Astrocyte (in vitro differentiated cells and primary cell): ENCODE results near the gene CDX1. TPM values are rescaled to one million over a fixed set of nuclear protein-coding genes. Genes with fewer than 3 reads are reported as not detected.
A peak's percentile ranks its signal among the peaks of the same experiment; 100 is the strongest.

ENCODE experiments used
- DNase-seq: peaks from one replicate; pipeline ENCODE4 v3.0.0-alpha.2; 2010; ENCODE audit warnings: low read depth
- FAIRE-seq: peaks from 2 replicates; lab custom pipeline; 2011; peaks lifted over from hg19 to GRCh38; lab: Jason Lieb, UNC
- H2AFZ ChIP-seq: 2 replicates; pipeline ENCODE4 v1.6.0; 2012; ENCODE audit warnings: low read depth, low read length, inconsistent platforms
- H3K27ac ChIP-seq: 2 replicates; pipeline ENCODE4 v1.5.1; 2011; ENCODE audit warnings: low read depth, low read length, inconsistent platforms
- H3K27me3 ChIP-seq: 2 replicates; pipeline ENCODE4 v1.6.0; 2011; ENCODE audit warnings: low read length, inconsistent platforms; ENCODE audit not compliant: insufficient read depth
- H3K36me3 ChIP-seq: 2 replicates; pipeline ENCODE4 v1.5.1; 2011; ENCODE audit warnings: low read length, inconsistent platforms; ENCODE audit not compliant: insufficient read depth
- H3K4me1 ChIP-seq: 2 replicates; pipeline ENCODE4 v1.5.1; 2011; ENCODE audit warnings: low read length, inconsistent platforms; ENCODE audit not compliant: insufficient read depth
- H3K4me2 ChIP-seq: 2 replicates; pipeline ENCODE4 v1.6.0; 2012; ENCODE audit warnings: low read length, inconsistent platforms
- H3K4me3 ChIP-seq: 2 replicates; pipeline ENCODE4 v1.5.1; 2011; ENCODE audit warnings: low read depth, mild to moderate bottlenecking, low read length, inconsistent platforms; ENCODE audit not compliant: insufficient read depth
- H3K79me2 ChIP-seq: 2 replicates; pipeline ENCODE4 v1.6.0; 2012; ENCODE audit warnings: mild to moderate bottlenecking, low read length, inconsistent platforms; ENCODE audit not compliant: insufficient read depth
- H3K9ac ChIP-seq: 2 replicates; pipeline ENCODE4 v1.6.0; 2012; ENCODE audit warnings: mild to moderate bottlenecking, low read length, inconsistent platforms
- H3K9me3 ChIP-seq: 2 replicates; pipeline ENCODE4 v1.5.1; 2012; ENCODE audit warnings: low read depth, mild to moderate bottlenecking, low read length, inconsistent platforms; ENCODE audit not compliant: insufficient read depth
- H4K20me1 ChIP-seq: 2 replicates; pipeline ENCODE4 v1.6.0; 2012; ENCODE audit warnings: low read length, inconsistent platforms; ENCODE audit not compliant: insufficient read depth
- H3K27ac Mint-ChIP-seq: one replicate; pipeline ENCODE4 v1.8.0; 2021; ENCODE audit warnings: mild to moderate bottlenecking, mixed read lengths; ENCODE audit not compliant: unreplicated experiment
- H3K27me3 Mint-ChIP-seq: one replicate; pipeline ENCODE4 v1.8.0; 2021; ENCODE audit warnings: low read depth, mixed read lengths; ENCODE audit not compliant: unreplicated experiment
- H3K36me3 Mint-ChIP-seq: one replicate; pipeline ENCODE4 v1.8.0; 2021; ENCODE audit warnings: low read depth, mixed read lengths; ENCODE audit not compliant: unreplicated experiment
- H3K4me1 Mint-ChIP-seq: one replicate; pipeline ENCODE4 v1.8.0; 2021; ENCODE audit warnings: low read depth, mixed read lengths; ENCODE audit not compliant: unreplicated experiment
- H3K4me3 Mint-ChIP-seq: one replicate; pipeline ENCODE4 v1.8.0; 2021; ENCODE audit warnings: mild to moderate bottlenecking, moderate library complexity, mixed read lengths; ENCODE audit not compliant: unreplicated experiment
- H3K9me3 Mint-ChIP-seq: one replicate; pipeline ENCODE4 v1.8.0; 2021; ENCODE audit warnings: mild to moderate bottlenecking, mixed read lengths; ENCODE audit not compliant: unreplicated experiment
- CTCF ChIP-seq: IDR thresholded peaks from 2 replicates; pipeline ENCODE4 v1.5.1; 2011; ENCODE audit warnings: low read depth, mild to moderate bottlenecking, inconsistent platforms, low read length, moderate library complexity; ENCODE audit not compliant: insufficient read depth
- EZH2 ChIP-seq: IDR thresholded peaks from 2 replicates; pipeline ENCODE4 v1.6.1; 2012; ENCODE audit warnings: mild to moderate bottlenecking, low read length, inconsistent platforms; ENCODE audit not compliant: insufficient read depth
- total RNA-seq: library from RNA; stranded (reverse); gene quantifications from 2 replicates; pipeline ENCODE4 v1.2.1, GENCODE V29; 2021

The CDX1 gene
- total RNA-seq, 1 donor from 2014 or later, result not detected

GRCh38 chr5:150134198-150134588 lies 32.4 kb upstream of the CDX1 start:
- peak overlapping the region; percentile 30 for H3K9ac ChIP-seq
- peaks cover 32% of the 10 kb centered on the region for H3K36me3 Mint-ChIP-seq
- peaks cover 19% of the 10 kb centered on the region for H3K36me3 ChIP-seq
- FAIRE-seq (no peak), DNase-seq (no peak)
- no peak overlapping the region for H3K4me3 ChIP-seq
- peaks cover 43% of the 10 kb centered on the region for H3K4me1 ChIP-seq
- no peak overlapping the region for H3K4me2 ChIP-seq
- no peaks in the 10 kb centered on the region for H3K27me3 Mint-ChIP-seq
- H4K20me1 ChIP-seq, result no peaks in the 10 kb centered on the region
- no peaks in the 10 kb centered on the region for H3K27me3 ChIP-seq
- H3K27ac Mint-ChIP-seq, result no peak overlapping the region
- H3K4me1 Mint-ChIP-seq, result peaks cover 34% of the 10 kb centered on the region
- no peaks in the 10 kb centered on the region for H3K9me3 Mint-ChIP-seq
- H3K4me3 Mint-ChIP-seq, result no peak overlapping the region
- H3K27ac ChIP-seq, result no peak overlapping the region
- no peak for TF ChIP-seq EZH2
- TF ChIP-seq CTCF, result no peak
- no peaks in the 10 kb centered on the region for H3K9me3 ChIP-seq
- peaks cover 19% of the 10 kb centered on the region for H3K79me2 ChIP-seq
- no peak overlapping the region for H2AFZ ChIP-seq

GRCh38 chr5:150135557-150136304 lies 30.8 kb upstream of the CDX1 start:
- Histone ChIP-seq H3K27ac (no peak overlapping the region), H3K27me3 (no peaks in the 10 kb centered on the region), H4K20me1 (no peaks in the 10 kb centered on the region), H3K4me3 (no peak overlapping the region), H3K9me3 (no peaks in the 10 kb centered on the region), H3K4me2 (no peak overlapping the region), H3K79me2 (peaks cover 28% of the 10 kb centered on the region), H3K9ac (peak overlapping the region; percentile 14), H3K36me3 (peaks cover 15% of the 10 kb centered on the region), H3K4me1 (peaks cover 53% of the 10 kb centered on the region), H2AFZ (no peak overlapping the region)
- Mint-ChIP-seq H3K27me3 (no peaks in the 10 kb centered on the region), H3K27ac (peak overlapping the region; percentile 36), H3K36me3 (peaks cover 21% of the 10 kb centered on the region), H3K9me3 (no peaks in the 10 kb centered on the region), H3K4me1 (peaks cover 36% of the 10 kb centered on the region), H3K4me3 (peak overlapping the region; percentile 20)
- DNase-seq (no peak), FAIRE-seq (no peak)
- TF ChIP-seq CTCF (no peak), EZH2 (no peak)
